GM18526 (cell line): Measurements from ENCODE around the gene ALOX12B.

Experiments used
- POLR2A ChIP-seq: IDR thresholded peaks from 3 replicates; pipeline ENCODE4 v1.6.1; 2011; ENCODE audit not compliant: insufficient read length; ENCODE audit errors: extremely low read depth

The ALOX12B gene

DNA sequence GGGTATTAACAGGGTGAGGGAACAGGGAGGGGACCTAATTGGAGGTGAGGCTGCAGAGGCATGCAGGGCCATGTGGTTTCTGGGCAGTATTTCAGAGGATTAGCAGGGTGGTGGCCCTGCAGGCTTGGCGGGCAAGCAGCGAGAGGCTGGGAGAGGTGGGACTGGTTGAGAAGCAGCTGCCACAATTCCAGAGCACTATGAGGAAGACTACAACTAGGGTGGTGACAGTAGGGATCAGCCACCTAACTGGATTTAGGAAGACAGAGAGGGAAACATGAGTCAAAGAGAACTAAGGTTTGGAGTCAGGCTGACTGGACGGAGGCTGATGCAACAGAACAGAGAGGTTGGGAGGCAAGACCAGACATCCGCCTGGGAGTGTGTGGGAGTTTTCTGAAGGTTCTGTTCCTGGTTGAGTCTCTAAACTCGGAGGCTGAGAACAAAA, 18.5 kb upstream of the ALOX12B start:
- TF ChIP-seq POLR2A, result no peak

GRCh38 chr17:8104911-8105310, 17.4 kb upstream of the ALOX12B start:
- TF ChIP-seq POLR2A, result no peak

DNA sequence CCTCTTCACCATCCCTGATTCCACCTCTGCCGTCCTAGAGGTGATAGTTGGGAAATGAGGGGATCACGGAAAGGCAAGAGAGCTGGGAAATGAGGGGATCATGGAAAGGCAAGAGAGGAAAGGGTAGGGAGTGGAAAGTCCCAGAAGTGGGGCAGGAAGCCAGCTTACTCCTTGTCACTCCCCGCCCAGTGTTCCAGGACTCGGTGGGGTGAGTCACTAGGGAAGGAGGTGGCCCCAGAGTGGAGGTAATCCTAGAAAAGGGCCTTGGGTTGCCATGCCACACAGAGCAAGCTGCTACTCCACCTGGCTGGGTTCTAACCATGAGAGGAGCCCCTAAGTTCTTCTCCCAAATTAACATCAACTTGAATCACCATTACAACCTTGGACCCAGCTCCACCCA, 16.0 kb upstream of the ALOX12B start:
- TF ChIP-seq POLR2A, result no peak

- no peak for TF ChIP-seq POLR2A
Measured at GRCh38 chr17:8101721-8102120, 14.2 kb upstream of the ALOX12B start.

- no peak for TF ChIP-seq POLR2A
Measured at GRCh38 chr17:8100763-8101162, 13.2 kb upstream of the ALOX12B start.

DNA sequence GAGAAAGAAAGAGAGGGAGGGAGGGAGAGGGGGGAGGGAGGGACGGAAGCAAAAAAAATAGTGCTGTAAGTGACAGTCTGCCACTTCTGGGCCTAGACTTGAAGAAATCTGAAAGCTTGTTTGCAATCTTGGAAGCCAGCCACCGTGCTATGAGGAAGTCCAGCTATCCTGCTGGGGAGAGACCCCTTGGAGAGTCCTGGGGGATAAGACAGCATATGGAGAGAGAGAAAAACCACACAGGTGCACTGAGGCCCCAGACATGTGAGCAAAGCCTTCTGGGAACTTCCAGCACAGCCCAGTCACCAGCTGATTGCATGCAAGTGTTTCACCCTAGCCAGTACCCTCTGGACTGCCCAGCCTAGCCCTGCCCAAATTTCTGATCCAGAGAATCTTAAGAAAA, 12.6 kb upstream of the ALOX12B start:
- no peak for TF ChIP-seq POLR2A

GRCh38 chr17:8096541-8096940, 9.0 kb upstream of the ALOX12B start:
- no peak for TF ChIP-seq POLR2A

GRCh38 chr17:8095361-8095760, 7.8 kb upstream of the ALOX12B start:
- TF ChIP-seq POLR2A, result no peak

DNA sequence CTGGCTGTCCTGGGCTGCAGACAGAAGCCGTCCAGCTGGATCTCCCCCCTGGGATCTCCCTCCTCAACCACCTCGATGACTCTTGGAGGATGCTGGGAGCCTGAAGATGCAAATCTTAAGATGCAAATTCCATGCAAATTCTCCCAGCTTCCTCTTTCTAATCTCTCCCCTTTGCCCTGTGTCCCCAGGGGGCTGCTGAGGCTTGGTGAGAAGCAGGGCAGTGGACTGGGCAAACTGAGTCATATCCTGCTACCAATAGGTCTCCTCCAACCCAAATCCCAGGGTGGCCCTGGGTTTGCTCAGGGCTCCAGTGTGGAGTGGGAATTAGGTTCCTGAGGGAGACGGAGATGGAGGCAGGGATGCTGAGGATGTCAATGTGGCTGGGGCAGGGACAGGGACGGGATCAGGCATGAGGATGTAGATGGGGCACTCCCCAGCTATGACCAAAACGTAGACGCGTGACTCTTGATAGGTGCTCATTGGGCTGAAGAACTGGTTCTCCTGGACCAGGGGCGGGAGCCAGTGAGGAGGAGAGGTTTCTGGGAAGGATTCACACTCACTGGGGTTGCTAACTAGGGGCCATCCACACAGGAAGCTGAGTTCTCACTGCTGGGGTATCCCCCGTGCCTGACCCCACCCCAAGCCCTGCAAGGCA, 3.6 kb upstream of the ALOX12B start:
- no peak for TF ChIP-seq POLR2A

DNA sequence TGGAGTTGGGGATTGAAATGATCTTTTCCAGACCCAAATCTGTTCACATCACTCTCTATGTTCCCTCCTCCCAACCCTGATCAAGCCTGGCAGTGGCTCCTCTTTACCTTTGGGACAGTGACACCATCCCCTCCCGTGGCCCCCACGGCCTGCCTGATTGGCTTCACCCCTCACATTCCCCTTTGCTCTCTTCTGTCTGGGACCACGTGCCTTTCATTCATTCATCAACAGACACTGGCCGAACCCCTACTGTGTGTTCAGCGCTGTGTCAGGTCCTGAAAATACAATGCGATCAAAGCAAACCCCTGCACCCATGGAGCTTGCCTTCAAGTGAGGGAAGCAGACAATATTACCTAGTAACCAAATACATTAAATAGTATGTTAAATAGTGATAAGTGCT, 2.2 kb upstream of the ALOX12B start:
- TF ChIP-seq POLR2A, result no peak

GRCh38 chr17:8087952-8088230, 375 bp upstream of the ALOX12B start:
- no peak for TF ChIP-seq POLR2A

DNA sequence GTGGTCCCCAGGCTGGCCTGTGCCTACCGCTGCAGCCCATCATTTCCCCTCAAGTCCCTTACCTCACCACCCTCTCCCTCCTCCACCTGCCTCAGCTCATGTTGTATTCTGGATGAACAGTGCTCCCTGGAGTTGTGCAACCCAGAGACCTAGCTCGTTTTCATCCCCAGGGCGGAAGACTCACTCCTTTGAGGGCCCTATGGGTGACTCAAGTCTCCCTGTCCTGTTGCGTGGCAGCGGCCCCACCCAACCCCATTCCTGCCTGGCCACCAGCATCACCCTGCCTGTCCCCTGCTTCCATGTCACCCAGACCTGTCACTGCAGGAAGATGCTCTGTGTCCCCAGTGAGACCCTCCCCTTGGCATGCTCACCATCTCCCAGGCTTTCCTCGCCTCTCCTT, 3.3 kb downstream of the ALOX12B start:
- no peak for TF ChIP-seq POLR2A

DNA sequence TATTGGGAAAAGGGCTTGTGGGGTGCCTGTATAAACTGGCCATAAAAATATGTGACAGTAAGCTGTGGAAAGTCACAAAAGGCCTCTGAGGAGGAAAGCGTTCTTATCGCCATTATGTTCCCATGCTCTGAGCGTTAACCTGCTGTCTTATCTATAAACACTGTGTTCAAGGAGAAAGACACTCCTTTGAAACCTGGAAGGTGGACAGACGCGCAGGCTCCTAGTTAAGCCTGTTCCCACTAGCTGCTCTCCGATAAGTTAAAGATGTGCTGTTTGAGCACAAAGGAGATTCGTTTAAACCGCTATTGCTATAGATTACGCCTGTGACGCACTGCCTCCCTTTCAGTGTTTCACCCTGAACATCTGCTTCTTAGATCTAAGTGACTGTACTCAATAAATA, 5.2 kb downstream of the ALOX12B start:
- no peak for TF ChIP-seq POLR2A

- no peak for TF ChIP-seq POLR2A
Measured at GRCh38 chr17:8081876-8082275, 5.6 kb downstream of the ALOX12B start.

GRCh38 chr17:8080799-8081219, 6.7 kb downstream of the ALOX12B start:
- TF ChIP-seq POLR2A, result no peak

GRCh38 chr17:8080208-8080798, 7.2 kb downstream of the ALOX12B start:
- no peak for TF ChIP-seq POLR2A
